T-helper 17 cell (primary cell): ENCODE results near the gene FCER2. TPM values are rescaled to one million over a fixed set of nuclear protein-coding genes. Genes with fewer than 3 reads are reported as not detected.

Source experiments
- ATAC-seq: fragments of 150-1000 bp; cut with Tn5 transposase; 2 replicates; pipeline ENCODE4 v1.10.0; 2021; ENCODE audit warnings: mild to moderate bottlenecking, moderate library complexity
- DNase-seq, 3 donors: peaks; one replicate each; pipeline versions ENCODE4 v3.0.0 to v3.0.0-alpha.2; 2020 to 2021
- H3K9me3 ChIP-seq: one replicate; pipeline ENCODE4 v1.7.0; 2013; ENCODE audit warnings: low read length, mild to moderate bottlenecking; ENCODE audit not compliant: control insufficient read depth, poor library complexity, severe bottlenecking
- H3K27ac Mint-ChIP-seq: one replicate; pipeline ENCODE4 v1.8.0; 2022; ENCODE audit warnings: mild to moderate bottlenecking, moderate library complexity, mixed read lengths
- H3K27me3 Mint-ChIP-seq: one replicate; pipeline ENCODE4 v1.8.0; 2022; ENCODE audit warnings: mixed read lengths
- H3K36me3 Mint-ChIP-seq: one replicate; pipeline ENCODE4 v1.8.0; 2022; ENCODE audit warnings: low read depth, mixed read lengths
- H3K4me1 Mint-ChIP-seq: one replicate; pipeline ENCODE4 v1.8.0; 2022; ENCODE audit warnings: mild to moderate bottlenecking, mixed read lengths
- H3K4me3 Mint-ChIP-seq: one replicate; pipeline ENCODE4 v1.8.0; 2022; ENCODE audit warnings: mild to moderate bottlenecking, moderate library complexity, mixed read lengths
- total RNA-seq, 4 donors: library from RNA in 2 of 4; stranded (reverse) in 2 of 4; gene quantifications; one replicate each; pipeline ENCODE4 v1.2.3 and lab custom pipeline; 2022 to 2026

The FCER2 gene
- total RNA-seq, 2 donors from 2014 or later: 7.0 TPM; not detected in 1

- Mint-ChIP-seq H3K27me3 (no peaks in the 10 kb centered on the region), H3K4me1 (peaks cover 7% of the 10 kb centered on the region), H3K36me3 (no peaks in the 10 kb centered on the region), H3K27ac (no peak overlapping the region), H3K4me3 (no peak overlapping the region)
- ATAC-seq: no peak
- DNase-seq: no peak
- no peaks in the 10 kb centered on the region for H3K9me3 ChIP-seq
Observed at GRCh38 chr19:7687177-7687576, 14.8 kb downstream of the FCER2 start.

GRCh38 chr19:7685546-7686445, 16.1 kb downstream of the FCER2 start:
- no peaks in the 10 kb centered on the region for H3K36me3 Mint-ChIP-seq
- no peak for ATAC-seq
- peaks cover 14% of the 10 kb centered on the region for H3K4me1 Mint-ChIP-seq
- DNase-seq: no peak
- no peaks in the 10 kb centered on the region for H3K27me3 Mint-ChIP-seq
- H3K4me3 Mint-ChIP-seq: no peak overlapping the region
- no peaks in the 10 kb centered on the region for H3K9me3 ChIP-seq
- peak overlapping the region; percentile 56 for H3K27ac Mint-ChIP-seq

- peak overlapping the region; percentile 85 for H3K27ac Mint-ChIP-seq
- H3K9me3 ChIP-seq: no peaks in the 10 kb centered on the region
- peaks cover 35% of the 10 kb centered on the region for H3K4me1 Mint-ChIP-seq
- H3K27me3 Mint-ChIP-seq: peaks cover 5% of the 10 kb centered on the region
- no peaks in the 10 kb centered on the region for H3K36me3 Mint-ChIP-seq
- ATAC-seq: no peak
- no peak for DNase-seq
- H3K4me3 Mint-ChIP-seq: peak overlapping the region; percentile 95
Observed at GRCh38 chr19:7682175-7682855, 19.6 kb downstream of the FCER2 start.

- Mint-ChIP-seq H3K36me3 (no peaks in the 10 kb centered on the region), H3K27ac (peak overlapping the region; percentile 85), H3K27me3 (peaks cover 12% of the 10 kb centered on the region), H3K4me1 (peaks cover 41% of the 10 kb centered on the region), H3K4me3 (peak overlapping the region; percentile 95)
- ATAC-seq (peak; percentile 64), DNase-seq (peak; percentile 63 to 76 (median 68))
- H3K9me3 ChIP-seq: no peaks in the 10 kb centered on the region
Observed at GRCh38 chr19:7681340-7682174, 20.4 kb downstream of the FCER2 start.

- peak within 1 kb of the TSS; percentile 95 for H3K4me3 Mint-ChIP-seq
- peaks cover 19% of the 10 kb centered on the region for H3K27me3 Mint-ChIP-seq
- DNase-seq (peak; percentile 83 to 90 (median 86)), ATAC-seq (peak; percentile 68)
- no peaks in the 10 kb centered on the region for H3K9me3 ChIP-seq
- peaks cover 44% of the 10 kb centered on the region for H3K4me1 Mint-ChIP-seq
- H3K27ac Mint-ChIP-seq: peak within 1 kb of the TSS; percentile 85
- H3K36me3 Mint-ChIP-seq: no peaks in the 10 kb centered on the region
Observed at GRCh38 chr19:7680606-7681339, 21.2 kb downstream of the FCER2 start, which contains the start of gene TRAPPC5. TRAPPC5 (plus strand) TSS chr19:7680833; CDS start chr19:7682254, 1,421 bp downstream.

GRCh38 chr19:7679771-7680605, 21.9 kb downstream of the FCER2 start:
- no peaks in the 10 kb centered on the region for H3K9me3 ChIP-seq
- ATAC-seq: no peak
- Mint-ChIP-seq H3K4me1 (peaks cover 41% of the 10 kb centered on the region), H3K27me3 (peaks cover 21% of the 10 kb centered on the region), H3K4me3 (peak overlapping the region; percentile 83), H3K36me3 (no peaks in the 10 kb centered on the region), H3K27ac (peak overlapping the region; percentile 81)
- DNase-seq: no peak

- Mint-ChIP-seq H3K27me3 (peaks cover 25% of the 10 kb centered on the region), H3K4me3 (peak overlapping the region; percentile 83), H3K27ac (peak overlapping the region; percentile 81), H3K36me3 (no peaks in the 10 kb centered on the region), H3K4me1 (peaks cover 43% of the 10 kb centered on the region)
- ATAC-seq (peak; percentile 80), DNase-seq (peak; percentile 41 to 61 (median 58))
- H3K9me3 ChIP-seq: no peaks in the 10 kb centered on the region
Observed at GRCh38 chr19:7678971-7679751, 22.8 kb downstream of the FCER2 start.

GRCh38 chr19:7677669-7678311, 24.1 kb downstream of the FCER2 start:
- DNase-seq: no peak
- Mint-ChIP-seq H3K4me1 (peaks cover 43% of the 10 kb centered on the region), H3K4me3 (no peak overlapping the region), H3K27ac (no peak overlapping the region), H3K36me3 (no peaks in the 10 kb centered on the region), H3K27me3 (peaks cover 35% of the 10 kb centered on the region)
- no peak for ATAC-seq
- no peaks in the 10 kb centered on the region for H3K9me3 ChIP-seq

GRCh38 chr19:7676854-7677253, 25.1 kb downstream of the FCER2 start, which contains the start of gene MCEMP1:
MCEMP1 (plus strand) TSS chr19:7677090; CDS start chr19:7677121, 31 bp downstream.
- Mint-ChIP-seq H3K36me3 (no peaks in the 10 kb centered on the region), H3K27ac (peak within 1 kb of the TSS; percentile 53), H3K4me1 (peaks cover 42% of the 10 kb centered on the region), H3K27me3 (peaks cover 38% of the 10 kb centered on the region), H3K4me3 (peak within 1 kb of the TSS; percentile 33)
- DNase-seq (no peak), ATAC-seq (no peak)
- no peaks in the 10 kb centered on the region for H3K9me3 ChIP-seq

- DNase-seq: no peak
- no peak for ATAC-seq
- H3K27ac Mint-ChIP-seq: peak overlapping the region; percentile 53
- H3K36me3 Mint-ChIP-seq: no peaks in the 10 kb centered on the region
- no peaks in the 10 kb centered on the region for H3K9me3 ChIP-seq
- H3K4me3 Mint-ChIP-seq: no peak overlapping the region
- peaks cover 38% of the 10 kb centered on the region for H3K4me1 Mint-ChIP-seq
- peaks cover 42% of the 10 kb centered on the region for H3K27me3 Mint-ChIP-seq
Observed at GRCh38 chr19:7676376-7676775, 25.6 kb downstream of the FCER2 start.
